ENCODE data around the gene ERP29.

ERP29 gene

GRCh38 chr12:112063273-112063672 lies 50.0 kb downstream of the ERP29 start:
- Histone ChIP-seq H3K4me2 (ENCODE audit: low read depth, low read length, poor library complexity, severe bottlenecking) (no peak overlapping the region), H2AFZ (ENCODE audit: low read length) (no peak overlapping the region), H3K4me3 (ENCODE audit: low read length, poor library complexity, severe bottlenecking) (no peak overlapping the region), H3K9ac (ENCODE audit: low read depth, low read length, poor library complexity, severe bottlenecking) (no peak overlapping the region), H3K9me3 (ENCODE audit: insufficient read depth, low read depth, low read length) (no peaks in the 10 kb centered on the region), H3K36me3 (ENCODE audit: insufficient read depth, low read length) (peaks cover 72% of the 10 kb centered on the region), H3K27me3 (ENCODE audit: insufficient read depth, low read length, poor library complexity, severe bottlenecking) (no peaks in the 10 kb centered on the region), H3K9me2 (replicated peaks; ENCODE audit: low read depth, low read length) (no peaks in the 10 kb centered on the region), H3K79me2 (ENCODE audit: insufficient read depth, low read length) (no peaks in the 10 kb centered on the region), H4K20me1 (ENCODE audit: insufficient read depth, low read length, poor library complexity, severe bottlenecking) (no peaks in the 10 kb centered on the region), H3F3A (ENCODE audit: low read depth) (no peaks in the 10 kb centered on the region), H3K4me1 (ENCODE audit: insufficient read depth, low read length, poor library complexity, severe bottlenecking) (no peaks in the 10 kb centered on the region)
- no peak for TF ChIP-seq EZH2phosphoT487 (IDR thresholded peaks at IDR 0.05; ENCODE audit: borderline replicate concordance)
- TF ChIP-seq, protein P1, sequence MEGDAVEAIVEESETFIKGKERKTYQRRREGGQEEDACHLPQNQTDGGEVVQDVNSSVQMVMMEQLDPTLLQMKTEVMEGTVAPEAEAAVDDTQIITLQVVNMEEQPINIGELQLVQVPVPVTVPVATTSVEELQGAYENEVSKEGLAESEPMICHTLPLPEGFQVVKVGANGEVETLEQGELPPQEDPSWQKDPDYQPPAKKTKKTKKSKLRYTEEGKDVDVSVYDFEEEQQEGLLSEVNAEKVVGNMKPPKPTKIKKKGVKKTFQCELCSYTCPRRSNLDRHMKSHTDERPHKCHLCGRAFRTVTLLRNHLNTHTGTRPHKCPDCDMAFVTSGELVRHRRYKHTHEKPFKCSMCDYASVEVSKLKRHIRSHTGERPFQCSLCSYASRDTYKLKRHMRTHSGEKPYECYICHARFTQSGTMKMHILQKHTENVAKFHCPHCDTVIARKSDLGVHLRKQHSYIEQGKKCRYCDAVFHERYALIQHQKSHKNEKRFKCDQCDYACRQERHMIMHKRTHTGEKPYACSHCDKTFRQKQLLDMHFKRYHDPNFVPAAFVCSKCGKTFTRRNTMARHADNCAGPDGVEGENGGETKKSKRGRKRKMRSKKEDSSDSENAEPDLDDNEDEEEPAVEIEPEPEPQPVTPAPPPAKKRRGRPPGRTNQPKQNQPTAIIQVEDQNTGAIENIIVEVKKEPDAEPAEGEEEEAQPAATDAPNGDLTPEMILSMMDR (conservative IDR thresholded peaks at IDR 0.05; ENCODE audit: low read length): no peak

GRCh38 chr12:112066566-112066965 lies 53.3 kb downstream of the ERP29 start:
- no peaks in the 10 kb centered on the region for H3K4me1 ChIP-seq (ENCODE audit: insufficient read depth, low read length, poor library complexity, severe bottlenecking)
- no peak overlapping the region for H2AFZ ChIP-seq (ENCODE audit: low read length)
- H3K4me2 ChIP-seq (ENCODE audit: low read depth, low read length, poor library complexity, severe bottlenecking): no peak overlapping the region
- no peaks in the 10 kb centered on the region for H3F3A ChIP-seq (ENCODE audit: low read depth)
- no peaks in the 10 kb centered on the region for H4K20me1 ChIP-seq (ENCODE audit: insufficient read depth, low read length, poor library complexity, severe bottlenecking)
- no peaks in the 10 kb centered on the region for H3K27me3 ChIP-seq (ENCODE audit: insufficient read depth, low read length, poor library complexity, severe bottlenecking)
- H3K9ac ChIP-seq (ENCODE audit: low read depth, low read length, poor library complexity, severe bottlenecking): no peak overlapping the region
- H3K9me2 ChIP-seq (replicated peaks; ENCODE audit: low read depth, low read length): no peaks in the 10 kb centered on the region
- no peaks in the 10 kb centered on the region for H3K9me3 ChIP-seq (ENCODE audit: insufficient read depth, low read depth, low read length)
- H3K36me3 ChIP-seq (ENCODE audit: insufficient read depth, low read length): peaks cover 74% of the 10 kb centered on the region
- H3K4me3 ChIP-seq (ENCODE audit: low read length, poor library complexity, severe bottlenecking): no peak overlapping the region
- no peaks in the 10 kb centered on the region for H3K79me2 ChIP-seq (ENCODE audit: insufficient read depth, low read length)
- no peak for TF ChIP-seq EZH2phosphoT487 (IDR thresholded peaks at IDR 0.05; ENCODE audit: borderline replicate concordance)
- TF ChIP-seq, protein P1 (conservative IDR thresholded peaks at IDR 0.05; ENCODE audit: low read length): no peak
